Loucy (cell line): Measurements from ENCODE around the gene PTPRT.

Experiments used
- H2AFZ ChIP-seq: fragments of 200-600 bp; sonication (generic); 2 replicates; pipeline ENCODE4 v1.6.0; 2016; ENCODE audit warnings: antibody characterized with exemption, mild to moderate bottlenecking, low read length, moderate library complexity
- H3F3A ChIP-seq: fragments of 200-600 bp; 2 replicates; pipeline ENCODE4 v1.6.0; 2016; ENCODE audit warnings: antibody characterized with exemption, low read depth, mild to moderate bottlenecking
- H3K27me3 ChIP-seq: fragments of 200-600 bp; sonication (generic); 2 replicates; pipeline ENCODE4 v1.6.1; 2014; ENCODE audit warnings: low read length, mild to moderate bottlenecking; ENCODE audit not compliant: insufficient read depth, poor library complexity, severe bottlenecking
- H3K36me3 ChIP-seq: fragments of 200-600 bp; sonication (generic); 2 replicates; pipeline ENCODE4 v1.6.1; 2016; ENCODE audit warnings: low read length; ENCODE audit not compliant: insufficient read depth
- H3K4me1 ChIP-seq: fragments of 200-600 bp; sonication (generic); 2 replicates; pipeline ENCODE4 v1.5.1; 2014; ENCODE audit warnings: low read length, mild to moderate bottlenecking; ENCODE audit not compliant: insufficient read depth, poor library complexity, severe bottlenecking
- H3K4me2 ChIP-seq: fragments of 200-600 bp; sonication (generic); 2 replicates; pipeline ENCODE4 v1.6.0; 2014; ENCODE audit warnings: antibody characterized with exemption, low read length, low read depth, mild to moderate bottlenecking; ENCODE audit not compliant: poor library complexity, severe bottlenecking
- H3K4me3 ChIP-seq: fragments of 200-600 bp; sonication (generic); 2 replicates; pipeline ENCODE4 v1.5.1; 2014; ENCODE audit warnings: low read length, mild to moderate bottlenecking, mixed read lengths; ENCODE audit not compliant: poor library complexity, severe bottlenecking
- H3K79me2 ChIP-seq: fragments of 200-600 bp; sonication (generic); 2 replicates; pipeline ENCODE4 v1.6.1; 2014; ENCODE audit warnings: low read length; ENCODE audit not compliant: insufficient read depth
- H3K9ac ChIP-seq: fragments of 200-600 bp; sonication (generic); 2 replicates; pipeline ENCODE4 v1.6.0; 2014; ENCODE audit warnings: mild to moderate bottlenecking, low read depth, low read length, moderate library complexity; ENCODE audit not compliant: poor library complexity, severe bottlenecking
- H3K9me2 ChIP-seq: fragments of 200-600 bp; sonication (generic); replicated peaks from 2 replicates; pipeline ENCODE4 v1.6.1; 2016; ENCODE audit warnings: low read depth, low read length, mixed read lengths
- H3K9me3 ChIP-seq: fragments of 200-600 bp; sonication (generic); 2 replicates; pipeline ENCODE4 v1.6.1; 2014; ENCODE audit warnings: mild to moderate bottlenecking, antibody characterized with exemption, low read length, low read depth; ENCODE audit not compliant: insufficient read depth
- H4K20me1 ChIP-seq: fragments of 200-600 bp; sonication (generic); 2 replicates; pipeline ENCODE4 v1.6.0; 2014; ENCODE audit warnings: antibody characterized with exemption, low read length, mild to moderate bottlenecking; ENCODE audit not compliant: insufficient read depth, poor library complexity, severe bottlenecking
- CTCF ChIP-seq: fragments of 200-600 bp; sonication (generic); conservative IDR thresholded peaks from 2 replicates; pipeline ENCODE4 v1.5.1; 2014; ENCODE audit warnings: mild to moderate bottlenecking, antibody characterized with exemption, low read length
- EZH2phosphoT487 ChIP-seq: fragments of 200-600 bp; IDR thresholded peaks from 2 replicates; pipeline ENCODE4 v1.6.1; 2018; ENCODE audit warnings: antibody characterized with exemption, mild to moderate bottlenecking, moderate library complexity, borderline replicate concordance

PTPRT gene

GRCh38 chr20:42688576-42688975 is 501.1 kb downstream of the PTPRT start:
- Histone ChIP-seq H3K9me3 (no peaks in the 10 kb centered on the region; the same call in 1 of the 2 replicates), H3K4me1 (no peaks in the 10 kb centered on the region), H3K36me3 (no peaks in the 10 kb centered on the region), H3K4me3 (no peak overlapping the region), H3F3A (no peaks in the 10 kb centered on the region), H3K27me3 (no peaks in the 10 kb centered on the region), H3K4me2 (no peak overlapping the region), H3K9ac (no peak overlapping the region), H3K79me2 (no peaks in the 10 kb centered on the region), H3K9me2 (no peaks in the 10 kb centered on the region), H4K20me1 (no peaks in the 10 kb centered on the region), H2AFZ (no peak overlapping the region)
- TF ChIP-seq EZH2phosphoT487 (no peak), CTCF (no peak)

GRCh38 chr20:42686057-42686456 is 503.6 kb downstream of the PTPRT start:
- no peaks in the 10 kb centered on the region for H3K9me2 ChIP-seq
- H4K20me1 ChIP-seq, result no peaks in the 10 kb centered on the region
- H3K4me1 ChIP-seq, result no peaks in the 10 kb centered on the region
- H3K4me3 ChIP-seq, result no peak overlapping the region
- no peak overlapping the region for H3K4me2 ChIP-seq
- TF ChIP-seq EZH2phosphoT487 (no peak), CTCF (no peak)
- no peaks in the 10 kb centered on the region for H3K36me3 ChIP-seq
- no peaks in the 10 kb centered on the region for H3K27me3 ChIP-seq
- no peaks in the 10 kb centered on the region; the same call in 1 of the 2 replicates for H3K9me3 ChIP-seq
- H3F3A ChIP-seq, result no peaks in the 10 kb centered on the region
- no peak overlapping the region for H3K9ac ChIP-seq
- H3K79me2 ChIP-seq, result no peaks in the 10 kb centered on the region
- H2AFZ ChIP-seq, result no peak overlapping the region

GRCh38 chr20:42678895-42679294 is 510.8 kb downstream of the PTPRT start:
- no peak overlapping the region for H3K4me3 ChIP-seq

More at GRCh38 chr20:42678895-42679294, 510.8 kb downstream of the PTPRT start:
- Histone ChIP-seq H3K36me3 (no peaks in the 10 kb centered on the region), H3K9me2 (no peaks in the 10 kb centered on the region), H4K20me1 (no peaks in the 10 kb centered on the region), H3K27me3 (no peaks in the 10 kb centered on the region), H3K79me2 (no peaks in the 10 kb centered on the region), H3K9ac (no peak overlapping the region), H3K4me2 (no peak overlapping the region), H3F3A (no peaks in the 10 kb centered on the region), H3K9me3 (no peaks in the 10 kb centered on the region; the same call in 1 of the 2 replicates), H3K4me1 (no peaks in the 10 kb centered on the region), H2AFZ (no peak overlapping the region)
- TF ChIP-seq CTCF (0 out of 2 replicates have a peak, but pooled peaks have one; percentile 19), EZH2phosphoT487 (no peak)
